H1 (cell line): ENCODE results near the gene FAM131A. TPM values are rescaled to one million over a fixed set of nuclear protein-coding genes. Genes with fewer than 3 reads are reported as not detected.

Source experiments
- CTCF ChIA-PET: fragments of 300-600 bp; sonication (Branson Sonifier 250); formaldehyde crosslinking; loops from one replicate; lab custom pipeline; 2021; ENCODE audit not compliant: partially characterized antibody; lab: Charles Lee
- POLR2A ChIA-PET: fragments of 300-600 bp; sonication (Branson Sonifier 250); formaldehyde crosslinking; loops from one replicate; lab custom pipeline; 2021; ENCODE audit warnings: inconsistent platforms; ENCODE audit not compliant: partially characterized antibody; lab: Charles Lee
- DNase-seq, 2 experiments: peaks; one replicate each; pipeline versions ENCODE4 v3.0.0 to v3.0.0-alpha.2; 2010 to 2022; ENCODE audit warnings: low spot score in 2 of 2, low read depth in 1 of 2, mixed read lengths in 1 of 2
- FAIRE-seq: peaks from 2 replicates; lab custom pipeline; 2011; peaks lifted over from hg19 to GRCh38; lab: Jason Lieb, UNC
- H2AFZ ChIP-seq: 2 replicates; pipeline ENCODE4 v1.8.1; 2012; ENCODE audit warnings: low read length, inconsistent platforms
- H2AK5ac ChIP-seq: 2 replicates; pipeline ENCODE4 v1.6.1; 2013; ENCODE audit warnings: low read depth, low read length
- H2BK120ac ChIP-seq: replicated peaks from 2 replicates; pipeline ENCODE3; 2013; ENCODE audit warnings: low read depth, low read length, inconsistent platforms
- H2BK12ac ChIP-seq: 2 replicates; pipeline ENCODE4 v1.6.1; 2013; ENCODE audit warnings: low read depth, low read length
- H2BK15ac ChIP-seq: 2 replicates; pipeline ENCODE4 v1.6.1; 2013; ENCODE audit warnings: low read length
- H2BK20ac ChIP-seq: 2 replicates; pipeline ENCODE4 v1.6.1; 2013; ENCODE audit warnings: low read length
- H2BK5ac ChIP-seq: 2 replicates; pipeline ENCODE4 v1.6.1; 2013; ENCODE audit warnings: low read depth, low read length
- H3K14ac ChIP-seq: 2 replicates; pipeline ENCODE4 v1.6.1; 2013; ENCODE audit warnings: inconsistent platforms; ENCODE audit not compliant: insufficient read length
- H3K18ac ChIP-seq: 2 replicates; pipeline ENCODE4 v1.6.1; 2013; ENCODE audit warnings: low read length; ENCODE audit errors: extremely low read depth
- H3K23ac ChIP-seq: 2 replicates; pipeline ENCODE4 v1.6.1; 2013; ENCODE audit warnings: inconsistent platforms; ENCODE audit not compliant: insufficient read length
- H3K23me2 ChIP-seq: 2 replicates; pipeline ENCODE4 v1.6.1; 2013; ENCODE audit warnings: low read depth, low read length
- H3K27ac ChIP-seq: 2 replicates; pipeline ENCODE4 v1.6.1; 2011; ENCODE audit warnings: low read depth, low read length, inconsistent platforms
- H3K27me3 ChIP-seq, 4 experiments: replicated peaks in 1 of 4; 1 replicate in 1 of 4; 2 replicates in 3 of 4; pipeline versions ENCODE4 v1.6.1 to v1.8.1; 2011 to 2013; ENCODE audit warnings: low read length in 3 of 4, mild to moderate bottlenecking in 3 of 4, inconsistent platforms in 2 of 4, mixed read lengths in 2 of 4, moderate library complexity in 1 of 4; ENCODE audit not compliant: control insufficient read depth in 3 of 4, insufficient read depth in 3 of 4; ENCODE audit errors: extremely low read depth in 1 of 4
- H3K36me3 ChIP-seq, 4 experiments: 2 replicates each; pipeline versions ENCODE4 v1.6.1 to v1.8.1; 2011 to 2013; ENCODE audit warnings: mild to moderate bottlenecking in 4 of 4, low read length in 3 of 4, moderate library complexity in 2 of 4, control low read depth in 1 of 4, inconsistent platforms in 1 of 4; ENCODE audit not compliant: insufficient read depth in 4 of 4, control insufficient read depth in 2 of 4
- H3K4ac ChIP-seq: replicated peaks from 2 replicates; pipeline ENCODE3; 2013; ENCODE audit warnings: low read length, low read depth, mixed read lengths, inconsistent platforms; ENCODE audit not compliant: insufficient read length
- H3K4me1 ChIP-seq, 4 experiments: replicated peaks in 1 of 4; 1 replicate in 1 of 4; 2 replicates in 3 of 4; pipeline versions ENCODE4 v1.6.1 to v1.8.1; 2011 to 2013; ENCODE audit warnings: low read length in 3 of 4, inconsistent platforms in 2 of 4, mixed read lengths in 1 of 4; ENCODE audit not compliant: insufficient read depth in 4 of 4, control insufficient read depth in 3 of 4
- H3K4me2 ChIP-seq, 2 experiments: 2 replicates each; pipeline versions ENCODE4 v1.6.1 to v1.8.1; 2011 to 2013; ENCODE audit warnings: low read depth in 2 of 2, low read length in 2 of 2, control low read depth in 1 of 2, inconsistent platforms in 1 of 2, mild to moderate bottlenecking in 1 of 2; ENCODE audit not compliant: insufficient read depth in 1 of 2
- H3K4me3 ChIP-seq, 4 experiments: fragments of 200-600, 300-600 bp in 1 of 4; sonication (generic), shearing (Covaris generic), sonication (Bioruptor Twin) in 1 of 4; 2 replicates each; pipeline versions ENCODE4 v1.5.1 to v1.8.1; 2011 to 2016; ENCODE audit warnings: low read length in 4 of 4, low read depth in 3 of 4, control low read depth in 2 of 4, inconsistent platforms in 2 of 4, mild to moderate bottlenecking in 2 of 4, mixed read lengths in 1 of 4, moderate library complexity in 1 of 4; ENCODE audit not compliant: insufficient read depth in 2 of 4; ENCODE audit errors: extremely low read depth in 1 of 4
- H3K56ac ChIP-seq: replicated peaks from 2 replicates; pipeline ENCODE3; 2013; ENCODE audit warnings: low read depth, mild to moderate bottlenecking, mixed read lengths, low read length, inconsistent platforms; ENCODE audit not compliant: insufficient read length
- H3K79me1 ChIP-seq: 2 replicates; pipeline ENCODE4 v1.6.1; 2013; ENCODE audit warnings: low read depth, low read length, control low read depth
- H3K79me2 ChIP-seq, 2 experiments: 2 replicates each; pipeline versions ENCODE4 v1.6.1 to v1.8.1; 2012 to 2013; ENCODE audit warnings: low read length in 2 of 2, mild to moderate bottlenecking in 2 of 2, inconsistent platforms in 1 of 2; ENCODE audit not compliant: insufficient read depth in 2 of 2, control insufficient read depth in 1 of 2
- H3K9ac ChIP-seq, 4 experiments: replicated peaks in 1 of 4; 1 replicate in 1 of 4; 2 replicates in 3 of 4; pipeline versions ENCODE4 v1.6.1 to v1.8.1; 2011 to 2013; ENCODE audit warnings: low read depth in 3 of 4, low read length in 3 of 4, control low read depth in 2 of 4, mild to moderate bottlenecking in 2 of 4, moderate library complexity in 2 of 4, inconsistent platforms in 1 of 4; ENCODE audit errors: extremely low read depth in 1 of 4
- H3K9me3 ChIP-seq, 2 experiments: 2 replicates each; pipeline versions ENCODE4 v1.6.1 to v1.8.1; 2012 to 2013; ENCODE audit warnings: mild to moderate bottlenecking in 2 of 2, moderate library complexity in 2 of 2, control low read depth in 1 of 2, inconsistent platforms in 1 of 2, low read depth in 1 of 2, low read length in 1 of 2, mixed read lengths in 1 of 2; ENCODE audit not compliant: insufficient read depth in 2 of 2
- H4K20me1 ChIP-seq, 2 experiments: replicated peaks in 1 of 2; 2 replicates each; pipeline versions ENCODE3 to v1.8.1; 2011 to 2013; ENCODE audit warnings: inconsistent platforms in 2 of 2, low read length in 2 of 2, mild to moderate bottlenecking in 1 of 2; ENCODE audit not compliant: insufficient read depth in 2 of 2, control insufficient read depth in 1 of 2
- H4K5ac ChIP-seq: 2 replicates; pipeline ENCODE4 v1.6.1; 2013; ENCODE audit warnings: low read length, low read depth, mixed read lengths, inconsistent platforms; ENCODE audit not compliant: insufficient read length
- H4K8ac ChIP-seq: 2 replicates; pipeline ENCODE4 v1.8.0; 2013; ENCODE audit warnings: mild to moderate bottlenecking, moderate library complexity, low read length, inconsistent platforms; ENCODE audit not compliant: insufficient read depth; ENCODE audit errors: extremely low read depth
- H4K91ac ChIP-seq: replicated peaks from 2 replicates; pipeline ENCODE3; 2013; ENCODE audit warnings: low read length, mixed read lengths, inconsistent platforms; ENCODE audit not compliant: insufficient read length
- BRCA1 ChIP-seq: IDR thresholded peaks from 2 replicates; pipeline ENCODE4 v1.6.1; 2012; ENCODE audit warnings: low read depth, low read length, improper control_type of control experiment
- E2F6 ChIP-seq: IDR thresholded peaks from 2 replicates; pipeline ENCODE4 v1.6.1; 2012; ENCODE audit warnings: inconsistent platforms
- EP300 ChIP-seq, 2 experiments: IDR thresholded peaks; 1 replicate in 1 of 2; 2 replicates in 1 of 2; pipeline ENCODE4 v1.6.1; 2011 to 2012; ENCODE audit warnings: low read depth in 2 of 2, low read length in 2 of 2, mild to moderate bottlenecking in 2 of 2, borderline replicate concordance in 1 of 2, inconsistent platforms in 1 of 2, moderate library complexity in 1 of 2
- GABPA ChIP-seq: IDR thresholded peaks from 2 replicates; pipeline ENCODE4 v1.6.1; 2011; ENCODE audit warnings: mild to moderate bottlenecking, low read length, moderate library complexity, borderline replicate concordance; ENCODE audit not compliant: insufficient read depth
- POU5F1 ChIP-seq: IDR thresholded peaks from 2 replicates; pipeline ENCODE4 v1.6.1; 2011; ENCODE audit warnings: low read depth, mild to moderate bottlenecking, low read length, moderate library complexity
- RAD21 ChIP-seq, 2 experiments: IDR thresholded peaks in 1 of 2; conservative IDR thresholded peaks in 1 of 2; 2 replicates each; pipeline ENCODE4 v1.6.1; 2011; ENCODE audit warnings: low read depth in 2 of 2, low read length in 2 of 2, improper control_type of control experiment in 1 of 2, inconsistent platforms in 1 of 2, mild to moderate bottlenecking in 1 of 2, moderate library complexity in 1 of 2
- RFX5 ChIP-seq: IDR thresholded peaks from 2 replicates; pipeline ENCODE4 v1.6.1; 2011; ENCODE audit warnings: low read depth, low read length, improper control_type of control experiment, borderline replicate concordance
- YY1 ChIP-seq: IDR thresholded peaks from 2 replicates; pipeline ENCODE4 v1.6.1; 2011; ENCODE audit warnings: low read depth, mild to moderate bottlenecking, low read length
- whole genome bisulfite sequencing, 2 experiments: shearing (Covaris generic) in 1 of 2; methylation state at CpG; one replicate each; pipeline versions ENCODE4 v1.1.6 to v1.1.7; 2013 to 2015; ENCODE audit warnings: low lambda C conversion rate in 2 of 2, mixed read lengths in 2 of 2, inconsistent platforms in 1 of 2, low coverage in 1 of 2, missing lambda C conversion rate in 1 of 2; ENCODE audit not compliant: insufficient replicate concordance in 2 of 2, insufficient coverage in 1 of 2, insufficient read length in 1 of 2; ENCODE audit errors: extremely low coverage in 1 of 2, missing lambda C conversion rate in 1 of 2; 5-methylcytosine and 5-hydroxymethylcytosine counted together
- polyA plus RNA-seq, 7 experiments: library from polyadenylated mRNA; depleted of rRNA in 3 of 7; stranded (reverse) in 5 of 7; unstranded in 2 of 7; fragments of >200 nt in 5 of 7; fragments of 200-250 nt in 2 of 7; gene quantifications; 1 replicate in 5 of 7; 2 replicates in 1 of 7; 4 replicates in 1 of 7; pipeline versions ENCODE4 v1.2.1 to v1.2.3, GENCODE V29; 2011 to 2013; ENCODE audit warnings: missing spikeins in 2 of 7, mixed read lengths in 2 of 7
- total RNA-seq: library from RNA; stranded (reverse); fragmentation: NEBNext Ultra II Directional; extraction: Animal tissue kit (Norgen Biotek cat#: 25700); gene quantifications from 2 replicates; pipeline ENCODE4 v1.2.1, GENCODE V29; 2021
- TF ChIP-seq, protein P1 (sequence below), 3 experiments: IDR thresholded peaks; 1 replicate in 2 of 3; 2 replicates in 1 of 3; pipeline versions ENCODE4 v1.5.1 to v1.6.1; 2011; ENCODE audit warnings: low read length in 3 of 3, mild to moderate bottlenecking in 3 of 3, inconsistent platforms in 2 of 3, low read depth in 1 of 3, moderate library complexity in 1 of 3; ENCODE audit not compliant: insufficient read depth in 1 of 3; ENCODE audit errors: control extremely low read depth in 1 of 3

FAM131A gene
- total and polyA plus RNA-seq, 2 of the 8 experiments (the other 6 are each of a cell fraction or from before 2014, with no cell fraction given), result 16.0 to 21.9 TPM

DNA sequence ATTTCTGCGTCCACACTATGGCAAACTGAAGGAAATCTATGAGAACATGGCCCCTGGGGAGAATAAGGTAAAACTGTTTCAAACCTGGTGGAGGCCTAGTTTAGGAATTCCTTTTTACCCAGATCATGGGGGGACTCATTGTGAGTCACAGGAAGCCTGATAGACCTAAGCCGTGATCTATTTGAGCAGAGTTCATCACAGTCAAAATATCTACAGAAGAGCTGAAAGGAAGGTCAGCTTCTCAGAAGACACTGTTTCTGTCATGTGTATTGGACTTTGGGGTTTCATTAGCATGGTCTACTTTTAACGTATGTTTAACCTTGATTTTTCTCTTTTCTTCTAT is 37.1 kb upstream of the FAM131A start:
- Histone ChIP-seq H3K4me1 (peaks cover 0 to 7% (median 2%) of the 10 kb centered on the region in 4 experiments; a peak in 4 of 7 replicates), H3K9me3 (no peaks in the 10 kb centered on the region), H3K36me3 (peaks cover 33 to 51% (median 46%) of the 10 kb centered on the region in 4 experiments), H3K27ac (no peak overlapping the region), H4K91ac (no peak overlapping the region), H4K5ac (no peak overlapping the region), H2AFZ (no peak overlapping the region), H3K79me2 (peaks cover 8 to 20% of the 10 kb centered on the region in 2 experiments), H2BK12ac (no peak overlapping the region), H3K14ac (no peak overlapping the region), H3K4me3 (peak overlapping the region in 3 of 4 experiments; percentile 92 to 98 (median 97); a peak in 5 of 8 replicates), H3K23me2 (peaks cover 10% of the 10 kb centered on the region), H4K20me1 (peaks cover 0 to 9% of the 10 kb centered on the region in 2 experiments), H2BK120ac (no peak overlapping the region), H2BK5ac (no peak overlapping the region), H3K27me3 (no peaks in the 10 kb centered on the region), H3K18ac (no peak overlapping the region), H3K4ac (no peak overlapping the region), H3K9ac (peak overlapping the region in 1 of 4 experiments; percentile 75; a peak in 1 of 7 replicates), H4K8ac (no peak overlapping the region; the same call in 1 of the 2 replicates), H3K4me2 (peak overlapping the region; percentile 84 to 92; a peak in 2 of 4 replicates), H2BK15ac (no peak overlapping the region), H2BK20ac (no peak overlapping the region), H3K23ac (no peak overlapping the region), H2AK5ac (no peak overlapping the region), H3K79me1 (peaks cover 8% of the 10 kb centered on the region), H3K56ac (no peak overlapping the region)
- ChIA-PET CTCF (interaction anchor here (0.6 to 3.5 kb wide), 4 partner anchors 20 to 70 kb away, joined by 3 to 10 read pairs (median 4); partner anchors contain the start of gene EEF1AKMT4), POLR2A (interaction anchor here (1.4 to 5.2 kb wide), 3 partner anchors 17 to 50 kb away, joined by 5 to 43 read pairs (median 17); partner anchors contain the start of gene EEF1AKMT4)
- DNase-seq, result no peak
- FAIRE-seq, result no peak
- WGBS, 2 experiments, result 86% methylated on average over 3 of the region's 3 CpGs; no CpG with 5 or more reads in 1 of the 2 experiments
- TF ChIP-seq BRCA1 (no peak), POU5F1 (no peak), RFX5 (no peak), YY1 (no peak), RAD21 (IDR thresholded peaks at IDR 0.05 in 1 of 2, conservative IDR thresholded peaks at IDR 0.05 in 1 of 2; ENCODE audit: low read depth in 2 of 2, low read length in 2 of 2) (no peak), GABPA (no peak), EP300 (IDR thresholded peaks at IDR 0.05; ENCODE audit: borderline replicate concordance in 1 of 2, low read depth in 2 of 2, low read length in 2 of 2) (no peak), E2F6 (no peak)
- TF ChIP-seq, protein P1, sequence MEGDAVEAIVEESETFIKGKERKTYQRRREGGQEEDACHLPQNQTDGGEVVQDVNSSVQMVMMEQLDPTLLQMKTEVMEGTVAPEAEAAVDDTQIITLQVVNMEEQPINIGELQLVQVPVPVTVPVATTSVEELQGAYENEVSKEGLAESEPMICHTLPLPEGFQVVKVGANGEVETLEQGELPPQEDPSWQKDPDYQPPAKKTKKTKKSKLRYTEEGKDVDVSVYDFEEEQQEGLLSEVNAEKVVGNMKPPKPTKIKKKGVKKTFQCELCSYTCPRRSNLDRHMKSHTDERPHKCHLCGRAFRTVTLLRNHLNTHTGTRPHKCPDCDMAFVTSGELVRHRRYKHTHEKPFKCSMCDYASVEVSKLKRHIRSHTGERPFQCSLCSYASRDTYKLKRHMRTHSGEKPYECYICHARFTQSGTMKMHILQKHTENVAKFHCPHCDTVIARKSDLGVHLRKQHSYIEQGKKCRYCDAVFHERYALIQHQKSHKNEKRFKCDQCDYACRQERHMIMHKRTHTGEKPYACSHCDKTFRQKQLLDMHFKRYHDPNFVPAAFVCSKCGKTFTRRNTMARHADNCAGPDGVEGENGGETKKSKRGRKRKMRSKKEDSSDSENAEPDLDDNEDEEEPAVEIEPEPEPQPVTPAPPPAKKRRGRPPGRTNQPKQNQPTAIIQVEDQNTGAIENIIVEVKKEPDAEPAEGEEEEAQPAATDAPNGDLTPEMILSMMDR (IDR thresholded peaks at IDR 0.05; ENCODE audit: control extremely low read depth in 1 of 3, insufficient read depth in 1 of 3, low read depth in 1 of 3, low read length in 3 of 3), result no peak
